Loucy (cell line): ENCODE results near the gene NAGPA.

ENCODE experiments used
- EZH2phosphoT487 ChIP-seq: fragments of 200-600 bp; IDR thresholded peaks from 2 replicates; pipeline ENCODE4 v1.6.1; 2018; ENCODE audit warnings: antibody characterized with exemption, mild to moderate bottlenecking, moderate library complexity, borderline replicate concordance
- TF ChIP-seq, protein P1 (sequence below): fragments of 200-600 bp; sonication (generic); conservative IDR thresholded peaks from 2 replicates; pipeline ENCODE4 v1.5.1; 2014; ENCODE audit warnings: mild to moderate bottlenecking, antibody characterized with exemption, low read length

DNA sequence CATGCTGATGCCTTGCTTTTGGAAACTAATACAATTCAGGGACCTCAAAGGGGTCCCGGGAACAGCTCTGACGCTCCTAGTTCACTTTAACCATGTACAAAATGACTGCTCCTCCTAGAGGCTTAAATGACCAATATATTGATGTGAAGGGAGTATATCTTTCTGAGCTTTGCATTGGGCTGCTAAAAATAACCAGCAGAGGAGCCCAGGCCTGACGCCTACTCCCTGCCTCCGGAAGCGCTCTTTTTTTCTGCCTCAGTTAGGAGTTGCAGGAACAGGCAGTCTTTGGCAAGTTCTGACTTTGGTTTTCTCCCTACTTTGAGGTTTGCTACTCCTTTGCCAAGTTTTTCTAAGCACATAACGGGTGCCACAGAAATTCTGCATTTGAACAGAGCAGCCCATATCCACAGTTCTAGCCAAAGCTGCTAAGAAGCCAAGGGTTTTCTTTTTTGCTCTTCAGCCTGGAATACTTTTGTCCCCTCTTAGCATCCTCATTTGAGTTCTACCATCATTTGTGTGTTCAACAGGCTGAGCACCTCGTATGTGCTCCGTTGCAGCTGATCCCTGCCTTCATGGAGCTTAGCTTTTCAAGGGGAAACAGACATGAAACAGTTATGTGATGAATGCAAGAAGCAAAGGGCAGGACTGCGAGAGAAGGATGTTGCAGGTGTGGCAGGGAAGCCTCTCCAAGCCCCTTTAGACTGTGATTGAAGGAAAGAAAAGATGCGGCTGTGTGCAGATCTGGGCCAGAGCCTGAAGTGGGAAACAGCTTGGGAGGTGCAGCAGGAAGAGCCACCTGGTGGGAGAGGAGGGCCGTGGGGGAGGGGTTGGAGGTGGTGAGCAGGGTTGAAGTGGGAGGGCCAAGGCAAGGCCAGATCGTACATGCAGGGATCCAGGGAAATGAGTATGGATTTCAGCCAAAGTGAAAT is 2.8 kb upstream of the NAGPA start:
- TF ChIP-seq, protein P1, sequence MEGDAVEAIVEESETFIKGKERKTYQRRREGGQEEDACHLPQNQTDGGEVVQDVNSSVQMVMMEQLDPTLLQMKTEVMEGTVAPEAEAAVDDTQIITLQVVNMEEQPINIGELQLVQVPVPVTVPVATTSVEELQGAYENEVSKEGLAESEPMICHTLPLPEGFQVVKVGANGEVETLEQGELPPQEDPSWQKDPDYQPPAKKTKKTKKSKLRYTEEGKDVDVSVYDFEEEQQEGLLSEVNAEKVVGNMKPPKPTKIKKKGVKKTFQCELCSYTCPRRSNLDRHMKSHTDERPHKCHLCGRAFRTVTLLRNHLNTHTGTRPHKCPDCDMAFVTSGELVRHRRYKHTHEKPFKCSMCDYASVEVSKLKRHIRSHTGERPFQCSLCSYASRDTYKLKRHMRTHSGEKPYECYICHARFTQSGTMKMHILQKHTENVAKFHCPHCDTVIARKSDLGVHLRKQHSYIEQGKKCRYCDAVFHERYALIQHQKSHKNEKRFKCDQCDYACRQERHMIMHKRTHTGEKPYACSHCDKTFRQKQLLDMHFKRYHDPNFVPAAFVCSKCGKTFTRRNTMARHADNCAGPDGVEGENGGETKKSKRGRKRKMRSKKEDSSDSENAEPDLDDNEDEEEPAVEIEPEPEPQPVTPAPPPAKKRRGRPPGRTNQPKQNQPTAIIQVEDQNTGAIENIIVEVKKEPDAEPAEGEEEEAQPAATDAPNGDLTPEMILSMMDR, result no peak
- no peak for TF ChIP-seq EZH2phosphoT487
